H1 (cell line): ENCODE results near the gene LOC101059915.

Source experiments
- CHD7 ChIP-seq: fragments of 300-600 bp; sonication (generic); IDR thresholded peaks from 2 replicates; pipeline ENCODE4 v1.7.1; 2012; ENCODE audit warnings: low read length, moderate library complexity, mild to moderate bottlenecking, inconsistent platforms; ENCODE audit not compliant: insufficient replicate concordance

The LOC101059915 gene

GRCh38 chrX:71632923-71633657 is 34.3 kb upstream of the LOC101059915 start (continued):
- TF ChIP-seq CHD7 = no peak
- TF ChIP-seq, all 59 proteins: peak for 0
